ENCODE data around the gene EXPH5. TPM values are rescaled to one million over a fixed set of nuclear protein-coding genes. Genes with fewer than 3 reads are reported as not detected.

The EXPH5 gene
- total RNA-seq, 1 experiment from 2014 or later: 18.3 TPM

GRCh38 chr11:108618529-108618928, 25.0 kb upstream of the EXPH5 start:
- Histone ChIP-seq H3K9me3 (ENCODE audit: control insufficient read depth in 1 of 2, insufficient read depth in 1 of 2, low read depth in 1 of 2, low read length in 2 of 2) (no peaks in the 10 kb centered on the region), H3K9ac (ENCODE audit: low read length) (no peak overlapping the region), H3K9me2 (ENCODE audit: insufficient read depth) (no peaks in the 10 kb centered on the region), H4K20me1 (ENCODE audit: insufficient read depth) (no peaks in the 10 kb centered on the region), H3K27ac (ENCODE audit: low read depth, low read length) (no peak overlapping the region), H3K79me2 (ENCODE audit: insufficient read depth, low read length) (no peaks in the 10 kb centered on the region), H2AFZ (ENCODE audit: low read depth, low read length, poor library complexity, severe bottlenecking) (peak overlapping the region; percentile 24), H3K4me1 (ENCODE audit: control insufficient read depth in 1 of 2, insufficient read depth in 2 of 2, low read length in 2 of 2) (peaks cover 17 to 47% of the 10 kb centered on the region in 2 experiments), H3K4me2 (ENCODE audit: low read length) (no peak overlapping the region), H3K27me3 (ENCODE audit: insufficient read depth, low read length) (no peaks in the 10 kb centered on the region), H3K4me3 (replicated peaks in 1 of 2; ENCODE audit: low read depth in 1 of 2, low read length in 2 of 2) (no peak overlapping the region), H3K36me3 (ENCODE audit: control insufficient read depth in 1 of 2, insufficient read depth in 2 of 2, low read length in 2 of 2) (no peaks in the 10 kb centered on the region)
- CTCF ChIA-PET: no interaction called here
- BruUV-seq (replicated peaks): no TSS peak
- no peak for ATAC-seq
- TF ChIP-seq ZBTB33 (IDR thresholded peaks at IDR 0.05; ENCODE audit: extremely low read depth, insufficient replicate concordance, low read length) (no peak), RAD21 (IDR thresholded peaks at IDR 0.05; ENCODE audit: low read depth) (no peak), SRF (IDR thresholded peaks at IDR 0.05; ENCODE audit: low read depth) (no peak), YY1 (IDR thresholded peaks at IDR 0.05; ENCODE audit: extremely low read depth, insufficient replicate concordance, low read depth, low read length) (no peak), EZH2phosphoT487 (IDR thresholded peaks at IDR 0.05; ENCODE audit: borderline replicate concordance) (no peak), FOSL1 (IDR thresholded peaks at IDR 0.05; ENCODE audit: low read depth) (no peak), SP1 (IDR thresholded peaks at IDR 0.05; ENCODE audit: low read depth) (no peak), CEBPB (IDR thresholded peaks at IDR 0.05; ENCODE audit: low read depth) (no peak), POLR2AphosphoS5 (IDR thresholded peaks at IDR 0.05; ENCODE audit: low read depth, low read length) (no peak), POLR2A (IDR thresholded peaks at IDR 0.05; ENCODE audit: borderline replicate concordance, extremely low read depth, insufficient read depth, insufficient read length) (no peak), TCF7L2 (IDR thresholded peaks at IDR 0.05; ENCODE audit: borderline replicate concordance, extremely low read depth, insufficient read depth, insufficient read length) (no peak)
- TF ChIP-seq, protein P1, sequence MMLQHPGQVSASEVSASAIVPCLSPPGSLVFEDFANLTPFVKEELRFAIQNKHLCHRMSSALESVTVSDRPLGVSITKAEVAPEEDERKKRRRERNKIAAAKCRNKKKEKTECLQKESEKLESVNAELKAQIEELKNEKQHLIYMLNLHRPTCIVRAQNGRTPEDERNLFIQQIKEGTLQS (IDR thresholded peaks at IDR 0.05): no peak
- DNase-seq (ENCODE audit: low read depth, low spot score): no peak
- POLR2A ChIA-PET: no interaction called here
- RAD21 ChIA-PET (ENCODE audit: low non-redundant PET in 1 of 2, low total read pairs in 2 of 2, uncharacterized antibody in 2 of 2, unreplicated experiment in 2 of 2): no interaction called here
- intact Hi-C loops (cut with micrococcal nuclease): no loop called here

All from HCT116 (cell line).